Measurements from ENCODE around the gene TMUB2.

TMUB2 gene

DNA sequence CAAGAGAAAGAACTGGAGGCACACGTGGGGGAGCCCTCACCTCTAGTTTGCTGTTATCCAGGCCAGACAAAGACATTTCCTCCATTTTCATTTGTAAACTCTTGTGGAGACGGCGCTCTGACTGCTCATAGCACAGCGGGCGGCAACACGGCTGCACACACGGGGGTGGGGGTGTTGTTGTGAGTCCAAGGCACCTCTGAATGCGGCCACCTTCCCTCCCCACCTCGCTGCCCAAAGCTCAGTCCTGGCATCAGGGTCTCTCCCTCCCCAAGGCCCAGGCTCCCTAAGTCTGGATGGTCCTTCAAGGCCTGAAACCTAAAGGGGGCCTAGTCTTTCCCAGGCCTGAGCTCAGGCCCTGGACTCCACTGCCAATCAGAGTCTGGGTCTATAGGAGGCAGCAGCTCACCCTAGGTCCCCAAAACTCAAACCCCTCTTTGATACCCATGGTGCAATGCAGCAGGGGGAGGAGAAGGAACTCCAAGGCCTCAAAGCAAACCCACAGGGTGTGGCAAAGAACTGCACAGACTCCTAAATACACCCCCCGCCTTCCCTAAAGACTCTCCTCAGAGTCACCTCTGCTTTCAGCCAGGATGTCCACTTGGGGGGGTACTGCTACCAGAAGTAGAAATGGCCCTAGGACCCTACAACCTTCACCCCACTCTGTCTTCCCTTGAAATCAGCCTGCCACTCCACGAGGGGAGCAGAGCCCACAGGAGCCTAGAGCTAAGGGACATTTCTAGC, 11.4 kb downstream of the TMUB2 start:
- TF ChIP-seq, protein P1, sequence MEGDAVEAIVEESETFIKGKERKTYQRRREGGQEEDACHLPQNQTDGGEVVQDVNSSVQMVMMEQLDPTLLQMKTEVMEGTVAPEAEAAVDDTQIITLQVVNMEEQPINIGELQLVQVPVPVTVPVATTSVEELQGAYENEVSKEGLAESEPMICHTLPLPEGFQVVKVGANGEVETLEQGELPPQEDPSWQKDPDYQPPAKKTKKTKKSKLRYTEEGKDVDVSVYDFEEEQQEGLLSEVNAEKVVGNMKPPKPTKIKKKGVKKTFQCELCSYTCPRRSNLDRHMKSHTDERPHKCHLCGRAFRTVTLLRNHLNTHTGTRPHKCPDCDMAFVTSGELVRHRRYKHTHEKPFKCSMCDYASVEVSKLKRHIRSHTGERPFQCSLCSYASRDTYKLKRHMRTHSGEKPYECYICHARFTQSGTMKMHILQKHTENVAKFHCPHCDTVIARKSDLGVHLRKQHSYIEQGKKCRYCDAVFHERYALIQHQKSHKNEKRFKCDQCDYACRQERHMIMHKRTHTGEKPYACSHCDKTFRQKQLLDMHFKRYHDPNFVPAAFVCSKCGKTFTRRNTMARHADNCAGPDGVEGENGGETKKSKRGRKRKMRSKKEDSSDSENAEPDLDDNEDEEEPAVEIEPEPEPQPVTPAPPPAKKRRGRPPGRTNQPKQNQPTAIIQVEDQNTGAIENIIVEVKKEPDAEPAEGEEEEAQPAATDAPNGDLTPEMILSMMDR (IDR thresholded peaks at IDR 0.05; ENCODE audit: insufficient read depth, low read depth, low read length, missing control alignments): peak; percentile 0
- peak; percentile 85 for DNase-seq (ENCODE audit: low read depth)

DNA sequence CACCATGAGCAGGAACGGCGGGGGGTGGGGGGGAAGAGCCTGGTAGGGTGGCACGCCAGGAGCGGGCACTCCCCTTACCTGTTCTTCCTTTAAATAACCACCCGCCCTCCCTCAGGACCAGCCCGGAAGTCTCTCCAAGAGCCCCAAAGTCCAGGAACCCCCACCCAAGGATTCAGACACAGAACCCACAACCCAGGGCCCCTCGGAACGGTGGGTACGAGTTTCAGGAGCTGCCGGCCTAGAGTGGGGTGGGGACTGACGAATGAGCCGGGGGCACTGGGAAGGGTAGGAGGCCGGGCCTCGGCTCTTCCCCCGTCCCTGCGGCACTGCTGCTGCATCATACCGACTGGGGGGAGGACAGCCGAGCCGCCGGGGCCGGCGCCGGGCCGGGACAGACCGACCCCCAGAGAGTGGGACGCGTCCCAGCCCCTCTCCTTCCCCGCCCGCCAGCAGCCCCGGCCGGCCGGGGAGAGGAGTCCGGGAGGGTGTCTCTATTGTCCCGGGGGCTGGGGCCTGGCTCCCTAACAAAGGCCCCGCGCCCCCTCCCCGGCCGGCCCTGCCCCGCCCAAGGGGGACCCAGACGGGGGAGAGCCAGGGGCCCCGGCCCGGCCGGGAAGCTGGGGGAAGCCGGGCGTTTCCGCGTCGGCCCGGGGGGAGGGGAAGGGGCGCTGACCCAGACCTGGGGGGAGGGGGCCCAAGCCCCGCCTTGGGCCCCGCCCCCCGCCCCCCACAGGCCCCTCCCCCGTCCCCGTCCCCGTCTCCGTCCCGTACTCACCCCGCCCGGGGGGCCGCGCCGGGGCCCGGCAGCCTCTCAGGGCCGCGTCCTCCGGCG, 12.2 kb downstream of the TMUB2 start:
- peak overlapping the region; percentile 94 for H3K4me3 ChIP-seq (ENCODE audit: low read depth, low read length)
- TF ChIP-seq, protein P1 (IDR thresholded peaks at IDR 0.05; ENCODE audit: insufficient read depth, low read depth, low read length, missing control alignments): no peak
- peak; percentile 79 for DNase-seq (ENCODE audit: low read depth)

More for the DNA sequence above, 11.4 kb downstream of the TMUB2 start:
- peak overlapping the region; percentile 94 for H3K4me3 ChIP-seq (ENCODE audit: low read depth, low read length)

DNA sequence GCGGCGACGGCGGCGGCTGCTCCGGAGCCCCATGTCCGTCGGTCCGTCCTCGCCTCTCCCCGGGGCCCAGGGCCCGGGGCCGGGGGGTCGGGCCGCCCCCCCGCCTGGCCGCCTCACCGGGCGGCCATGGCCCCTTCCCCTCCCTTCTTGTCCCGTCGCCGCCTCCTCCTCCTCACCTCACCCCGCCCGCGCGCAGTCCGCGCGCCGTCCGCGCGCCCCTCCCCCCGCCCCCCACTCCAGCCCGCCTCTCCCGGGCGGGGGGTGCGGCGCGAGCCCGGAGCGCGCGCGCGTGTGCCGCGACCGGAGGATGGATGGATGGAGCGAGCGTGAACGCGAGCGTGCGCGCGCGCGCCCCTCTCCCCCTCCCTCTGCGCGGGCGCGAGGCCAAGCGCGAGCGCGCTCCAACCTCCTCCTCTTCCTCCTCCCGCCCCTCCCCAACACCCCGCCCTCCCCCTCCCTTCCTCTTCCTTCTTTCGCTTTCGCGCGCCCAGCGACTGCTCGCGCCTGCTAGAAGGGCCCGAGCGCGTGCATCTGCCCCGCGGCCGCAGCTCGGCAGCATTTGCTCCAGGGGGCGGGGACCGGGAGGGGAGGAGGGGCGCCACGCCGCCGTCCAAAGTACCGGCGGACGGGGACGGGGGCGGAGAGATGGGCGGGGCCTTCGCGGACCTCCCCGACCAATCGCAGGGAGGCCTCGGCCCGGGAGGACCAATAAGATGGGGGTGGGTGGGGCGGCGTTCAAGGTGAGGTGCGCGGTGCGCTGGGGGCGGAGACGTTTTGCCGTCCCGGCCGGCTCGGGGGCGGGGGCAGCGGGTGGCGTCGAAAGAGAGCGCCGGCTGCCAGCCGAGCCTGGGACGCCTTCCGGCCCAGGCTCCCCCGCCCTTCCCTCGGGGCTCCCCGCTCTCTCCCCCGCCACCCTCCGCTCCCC, 13.0 kb downstream of the TMUB2 start, which contains the start of gene ATXN7L3:
ATXN7L3 (minus strand) TSS at position 332 of the 925 bp plus-strand sequence. CDS start 1,814 bp downstream, outside the sequence.
- TF ChIP-seq, protein P1 (IDR thresholded peaks at IDR 0.05; ENCODE audit: insufficient read depth, low read depth, low read length, missing control alignments): no peak
- peak within 1 kb of the TSS; percentile 94 for H3K4me3 ChIP-seq (ENCODE audit: low read depth, low read length)
- peak; percentile 100 for DNase-seq (ENCODE audit: low read depth)

DNA sequence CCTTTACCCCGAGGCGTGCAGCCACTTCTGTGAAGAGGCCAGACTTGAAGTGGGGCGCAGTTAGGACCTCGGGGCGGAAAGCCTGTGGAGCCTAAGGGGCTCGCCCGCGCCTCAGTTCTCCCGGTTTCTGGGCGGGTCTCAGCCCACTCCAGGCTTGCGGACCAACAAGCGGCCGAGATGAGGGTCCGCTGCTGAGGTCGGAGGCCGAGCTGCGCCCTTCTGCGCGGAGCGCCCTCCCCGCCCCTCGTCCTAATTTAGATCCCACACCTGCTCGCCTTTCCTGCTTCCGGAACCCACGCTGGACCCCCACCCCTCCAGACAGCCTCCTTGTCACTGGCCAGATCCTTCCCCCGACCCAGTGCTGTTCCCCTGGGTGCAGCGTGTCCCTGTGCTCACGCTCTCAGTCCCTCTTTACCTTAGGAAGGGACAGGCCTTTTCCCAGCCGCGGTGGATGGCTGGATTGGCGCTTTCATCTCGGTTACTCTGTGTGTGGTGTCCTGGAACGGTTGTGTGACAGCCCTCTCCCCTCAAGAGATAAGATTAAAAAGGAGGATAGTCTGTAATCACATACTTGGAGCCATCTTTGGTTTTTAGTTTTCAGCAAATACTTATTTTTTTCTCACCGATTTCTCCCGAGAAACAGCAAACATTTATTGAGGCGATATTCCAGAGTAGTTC, 13.8 kb downstream of the TMUB2 start:
- no peak for DNase-seq (ENCODE audit: low read depth)
- peak overlapping the region; percentile 81 for H3K4me3 ChIP-seq (ENCODE audit: low read depth, low read length)
- TF ChIP-seq, protein P1 (IDR thresholded peaks at IDR 0.05; ENCODE audit: insufficient read depth, low read depth, low read length, missing control alignments): no peak

DNA sequence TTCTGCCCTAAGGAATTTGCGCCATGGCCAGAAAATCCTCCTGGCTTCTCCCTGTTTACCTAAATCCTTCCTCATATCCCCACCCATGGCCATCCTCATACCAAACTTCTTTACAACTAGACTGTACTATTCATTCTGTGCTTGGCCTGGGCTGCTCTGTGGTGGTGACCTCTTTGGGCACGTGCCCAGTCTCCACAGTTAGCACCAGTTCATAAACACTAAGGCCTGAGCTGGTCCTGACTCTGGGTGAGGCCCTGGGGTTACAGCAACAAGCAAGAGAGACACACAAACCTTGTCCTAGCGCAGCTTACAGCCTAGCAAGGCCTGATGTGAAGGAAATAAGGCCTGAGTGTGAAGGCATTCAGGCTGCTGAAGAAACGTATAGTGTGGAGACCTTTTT, 16.0 kb downstream of the TMUB2 start:
- no peak overlapping the region for H3K4me3 ChIP-seq (ENCODE audit: low read depth, low read length)
- DNase-seq (ENCODE audit: low read depth): no peak
- TF ChIP-seq, protein P1 (IDR thresholded peaks at IDR 0.05; ENCODE audit: insufficient read depth, low read depth, low read length, missing control alignments): no peak
